Measurements from ENCODE around the gene NBEAL2.

GRCh38 chr3:47057212-47057671, 77.8 kb downstream of the NBEAL2 start:
- TF ChIP-seq, protein P1, sequence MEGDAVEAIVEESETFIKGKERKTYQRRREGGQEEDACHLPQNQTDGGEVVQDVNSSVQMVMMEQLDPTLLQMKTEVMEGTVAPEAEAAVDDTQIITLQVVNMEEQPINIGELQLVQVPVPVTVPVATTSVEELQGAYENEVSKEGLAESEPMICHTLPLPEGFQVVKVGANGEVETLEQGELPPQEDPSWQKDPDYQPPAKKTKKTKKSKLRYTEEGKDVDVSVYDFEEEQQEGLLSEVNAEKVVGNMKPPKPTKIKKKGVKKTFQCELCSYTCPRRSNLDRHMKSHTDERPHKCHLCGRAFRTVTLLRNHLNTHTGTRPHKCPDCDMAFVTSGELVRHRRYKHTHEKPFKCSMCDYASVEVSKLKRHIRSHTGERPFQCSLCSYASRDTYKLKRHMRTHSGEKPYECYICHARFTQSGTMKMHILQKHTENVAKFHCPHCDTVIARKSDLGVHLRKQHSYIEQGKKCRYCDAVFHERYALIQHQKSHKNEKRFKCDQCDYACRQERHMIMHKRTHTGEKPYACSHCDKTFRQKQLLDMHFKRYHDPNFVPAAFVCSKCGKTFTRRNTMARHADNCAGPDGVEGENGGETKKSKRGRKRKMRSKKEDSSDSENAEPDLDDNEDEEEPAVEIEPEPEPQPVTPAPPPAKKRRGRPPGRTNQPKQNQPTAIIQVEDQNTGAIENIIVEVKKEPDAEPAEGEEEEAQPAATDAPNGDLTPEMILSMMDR (IDR thresholded peaks at IDR 0.05), result no peak
- TF ChIP-seq POLR2A (IDR thresholded peaks at IDR 0.05), result no peak
